NCI-H82 treated with DMSO at 0.1 percent for 48 hours (cell line): ENCODE results near the gene C17orf100.
A peak's percentile ranks its signal among the peaks of the same experiment; 100 is the strongest.
"Not testable (repeated sequence)": the region's sequence is repeated elsewhere in the genome, so short reads cannot be mapped to it uniquely, and the experiment has no call there.

Experiments
- DNase-seq: peaks from one replicate; lab custom pipeline; 2025; ENCODE audit not compliant: unreplicated experiment; lab: John Stamatoyannopoulos, UW

The C17orf100 gene

GRCh38 chr17:6688944-6689343, 37.4 kb downstream of the C17orf100 start:
- DNase-seq = no peak

- DNase-seq = no peak
Measured at GRCh38 chr17:6690641-6691040, 39.1 kb downstream of the C17orf100 start.

- no peak for DNase-seq
Measured at GRCh38 chr17:6691546-6691945, 40.0 kb downstream of the C17orf100 start.

- DNase-seq = not testable (repeated sequence)
Measured at GRCh38 chr17:6691958-6692357, 40.4 kb downstream of the C17orf100 start.

GRCh38 chr17:6695051-6695450, 43.5 kb downstream of the C17orf100 start:
- DNase-seq = no peak

GRCh38 chr17:6695565-6695964, 44.0 kb downstream of the C17orf100 start:
- no peak for DNase-seq

- no peak for DNase-seq
Measured at GRCh38 chr17:6696906-6697305, 45.3 kb downstream of the C17orf100 start.

- DNase-seq = no peak
Measured at GRCh38 chr17:6698004-6698403, 46.4 kb downstream of the C17orf100 start.

- DNase-seq = no peak
Measured at GRCh38 chr17:6699997-6700947, 48.7 kb downstream of the C17orf100 start.

GRCh38 chr17:6700948-6701307, 49.4 kb downstream of the C17orf100 start:
- DNase-seq = no peak

GRCh38 chr17:6701719-6702118, 50.2 kb downstream of the C17orf100 start:
- peak; percentile 6 for DNase-seq

GRCh38 chr17:6702567-6703215, 51.1 kb downstream of the C17orf100 start:
- no peak for DNase-seq
